Naive thymus-derived CD4-positive, alpha-beta T cell (primary cell): ENCODE data around the gene ZNF765. TPM values are rescaled to one million over a fixed set of nuclear protein-coding genes. Genes with fewer than 3 reads are reported as not detected.
"Not testable (repeated sequence)": the region's sequence is repeated elsewhere in the genome, so short reads cannot be mapped to it uniquely, and the experiment has no call there.

Experiments
- ATAC-seq: fragments of 150-1000 bp; cut with Tn5 transposase; 2 replicates; pipeline ENCODE4 v1.10.0; 2021; ENCODE audit warnings: mild to moderate bottlenecking, moderate library complexity
- CTCF ChIA-PET: fragments of 350-600 bp; sonication (Branson Sonifier 250); formaldehyde crosslinking; loops from one replicate; lab custom pipeline; 2021; ENCODE audit warnings: antibody characterized with exemption; lab: Charles Lee
- POLR2A ChIA-PET: fragments of 350-600 bp; sonication (Branson Sonifier 250); formaldehyde crosslinking; loops from one replicate; lab custom pipeline; 2021; ENCODE audit warnings: antibody characterized with exemption, inconsistent platforms; lab: Charles Lee
- DNase-seq, 9 donors: peaks; one replicate each; pipeline versions ENCODE4 v3.0.0 to v3.0.0-alpha.2; 2020 to 2022; ENCODE audit warnings: mixed read lengths in 1 of 9
- H3K27ac ChIP-seq: one replicate; pipeline ENCODE4 v1.7.0; 2013; ENCODE audit warnings: mild to moderate bottlenecking, low read depth, low read length, moderate library complexity
- H3K27me3 ChIP-seq, 2 donors: one replicate each; pipeline ENCODE4 v1.7.0; 2013; ENCODE audit warnings: low read length in 2 of 2, mild to moderate bottlenecking in 2 of 2, moderate library complexity in 2 of 2; ENCODE audit not compliant: control insufficient read depth in 2 of 2, insufficient read depth in 2 of 2
- H3K36me3 ChIP-seq, 3 experiments: 1 replicate in 2 of 3; 2 replicates in 1 of 3; pipeline ENCODE4 v1.7.0; 2013; ENCODE audit warnings: low read length in 3 of 3, mild to moderate bottlenecking in 3 of 3, moderate library complexity in 1 of 3; ENCODE audit not compliant: insufficient read depth in 3 of 3, control insufficient read depth in 2 of 3
- H3K4me1 ChIP-seq, 2 donors: one replicate each; pipeline ENCODE4 v1.7.0; 2013; ENCODE audit warnings: low read length in 2 of 2, mild to moderate bottlenecking in 2 of 2, moderate library complexity in 1 of 2; ENCODE audit not compliant: control insufficient read depth in 2 of 2, insufficient read depth in 2 of 2
- H3K4me3 ChIP-seq: 2 replicates; pipeline ENCODE4 v1.7.0; 2013; ENCODE audit warnings: mild to moderate bottlenecking, low read length
- H3K9me3 ChIP-seq, 3 experiments: 1 replicate in 2 of 3; 2 replicates in 1 of 3; pipeline ENCODE4 v1.7.0; 2013; ENCODE audit warnings: low read length in 3 of 3; ENCODE audit not compliant: control insufficient read depth in 2 of 3
- H3K27ac Mint-ChIP-seq, 9 donors: one replicate each; pipeline ENCODE4 v1.8.0; 2020 to 2022; ENCODE audit warnings: mixed read lengths in 9 of 9, mild to moderate bottlenecking in 8 of 9, moderate library complexity in 5 of 9, inconsistent platforms in 2 of 9
- H3K27me3 Mint-ChIP-seq, 5 donors: one replicate each; pipeline ENCODE4 v1.8.0; 2021 to 2022; ENCODE audit warnings: mixed read lengths in 5 of 5, mild to moderate bottlenecking in 1 of 5
- H3K36me3 Mint-ChIP-seq, 5 donors: one replicate each; pipeline ENCODE4 v1.8.0; 2020 to 2022; ENCODE audit warnings: mixed read lengths in 5 of 5, mild to moderate bottlenecking in 3 of 5, inconsistent platforms in 1 of 5
- H3K4me1 Mint-ChIP-seq, 7 donors: one replicate each; pipeline ENCODE4 v1.8.0; 2020 to 2022; ENCODE audit warnings: mixed read lengths in 7 of 7, mild to moderate bottlenecking in 3 of 7, inconsistent platforms in 1 of 7
- H3K4me3 Mint-ChIP-seq, 10 donors: one replicate each; pipeline ENCODE4 v1.8.0; 2020 to 2022; ENCODE audit warnings: mild to moderate bottlenecking in 10 of 10, mixed read lengths in 10 of 10, moderate library complexity in 6 of 10, inconsistent platforms in 2 of 10
- H3K9me3 Mint-ChIP-seq, 11 donors: one replicate each; pipeline ENCODE4 v1.8.0; 2020 to 2022; ENCODE audit warnings: mixed read lengths in 11 of 11, mild to moderate bottlenecking in 4 of 11, inconsistent platforms in 1 of 11, moderate library complexity in 1 of 11
- intact Hi-C, 2 donors: fragments of 100-400 bp; cut with micrococcal nuclease; formaldehyde crosslinking; loops; one replicate each; pipeline ENCODE4 v1.15.1; 2023
- polyA plus RNA-seq, 2 donors: library from polyadenylated mRNA; unstranded; fragments of 300-500 nt; fragmentation: Illumina TruSeq; gene quantifications; one replicate each; pipeline ENCODE4 v1.2.3, GENCODE V29; 2021
- total RNA-seq, 6 experiments: library from RNA in 5 of 6; stranded (reverse) in 5 of 6; gene quantifications; 1 replicate in 5 of 6; 2 replicates in 1 of 6; pipeline ENCODE4 v1.2.3 and lab custom pipeline; 2021 to 2026

ZNF765 gene
- total and polyA plus RNA-seq, 7 experiments from 2014 or later = 5.1 to 19.5 (median 11.4) TPM

DNA sequence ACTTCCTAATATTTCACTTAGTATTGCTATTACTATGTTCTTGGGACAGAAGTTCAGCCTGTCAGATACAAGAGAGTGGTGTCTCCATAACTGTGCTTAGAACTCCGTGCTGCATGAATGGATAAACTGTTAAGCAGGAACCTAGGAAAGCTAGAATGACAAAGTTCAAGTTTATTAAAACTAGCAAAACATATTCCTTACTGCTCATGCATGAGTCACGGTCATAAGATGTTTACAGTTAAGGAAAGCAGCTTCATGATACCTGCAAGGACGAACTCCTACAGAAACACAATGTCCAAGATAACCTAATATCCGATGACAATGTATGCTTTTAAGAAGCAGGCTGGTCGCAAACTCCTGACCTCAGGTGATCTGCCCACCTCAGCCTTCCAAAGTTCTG lies 6.0 kb upstream of the ZNF765 start:
- no peak overlapping the region for H3K4me3 ChIP-seq
- Mint-ChIP-seq H3K36me3 (peaks cover 24 to 44% (median 38%) of the 10 kb centered on the region in 5 donors), H3K9me3 (peaks cover 11 to 92% (median 60%) of the 10 kb centered on the region in 11 donors), H3K27ac (no peak overlapping the region), H3K4me1 (peaks cover 0 to 4% (median 3%) of the 10 kb centered on the region in 7 donors), H3K27me3 (no peaks in the 10 kb centered on the region), H3K4me3 (no peak overlapping the region)
- no peaks in the 10 kb centered on the region for H3K27me3 ChIP-seq
- no peak overlapping the region for H3K27ac ChIP-seq
- peaks cover 0 to 9% (median 0%) of the 10 kb centered on the region in 3 experiments for H3K36me3 ChIP-seq
- intact Hi-C loops = no loop called here
- CTCF ChIA-PET = no interaction called here
- ATAC-seq (no peak), DNase-seq (no peak)
- H3K9me3 ChIP-seq = peaks cover 0 to 73% (median 27%) of the 10 kb centered on the region in 3 experiments
- no peaks in the 10 kb centered on the region for H3K4me1 ChIP-seq
- POLR2A ChIA-PET = no interaction called here

- peaks cover 23 to 41% (median 36%) of the 10 kb centered on the region in 5 donors for H3K36me3 Mint-ChIP-seq
- H3K9me3 ChIP-seq = peaks cover 0 to 69% (median 23%) of the 10 kb centered on the region in 3 experiments
- H3K27ac Mint-ChIP-seq = peak overlapping the region in 1 of 9 donors; percentile 67
- no peak for ATAC-seq
- intact Hi-C loops = no loop called here
- peaks cover 2 to 3% of the 10 kb centered on the region in 2 donors for H3K4me1 ChIP-seq
- no peak overlapping the region for H3K27ac ChIP-seq
- peaks cover 0 to 6% (median 5%) of the 10 kb centered on the region in 7 donors for H3K4me1 Mint-ChIP-seq
- H3K36me3 ChIP-seq = peaks cover 0 to 8% (median 0%) of the 10 kb centered on the region in 3 experiments
- no peak for DNase-seq
- ChIA-PET CTCF (no interaction called here), POLR2A (no interaction called here)
- no peaks in the 10 kb centered on the region for H3K27me3 Mint-ChIP-seq
- peaks cover 10 to 87% (median 54%) of the 10 kb centered on the region in 11 donors for H3K9me3 Mint-ChIP-seq
- H3K4me3 Mint-ChIP-seq = peak overlapping the region in 1 of 10 donors; percentile 11
- no peak overlapping the region for H3K4me3 ChIP-seq
- H3K27me3 ChIP-seq = no peaks in the 10 kb centered on the region
These were observed 5.4 kb upstream of the ZNF765 start for GRCh38 chr19:53389571-53389970.

DNA sequence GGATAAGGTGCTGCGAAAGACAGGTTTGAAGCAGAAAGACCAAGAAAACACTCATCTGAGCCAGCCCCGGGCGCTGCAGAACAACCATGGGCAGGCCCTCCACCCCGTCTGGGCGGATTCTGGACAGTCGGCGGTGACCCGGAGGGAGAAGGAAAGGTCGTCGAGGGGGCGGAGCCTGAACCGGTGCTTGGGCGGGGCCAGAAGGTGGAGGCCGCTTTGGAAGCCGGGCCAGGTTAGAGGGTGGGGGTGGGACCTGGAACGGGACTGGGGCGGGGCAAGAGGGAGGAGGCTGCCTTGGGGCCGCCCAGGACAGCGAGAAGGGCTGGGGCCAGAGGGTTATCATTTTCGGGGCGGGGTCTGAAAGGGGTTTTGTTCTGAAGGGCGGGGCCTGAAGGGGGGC lies 5.0 kb upstream of the ZNF765 start:
- POLR2A ChIA-PET = no interaction called here
- Mint-ChIP-seq H3K27me3 (no peaks in the 10 kb centered on the region), H3K4me3 (no peak overlapping the region), H3K36me3 (peaks cover 19 to 40% (median 32%) of the 10 kb centered on the region in 5 donors), H3K4me1 (peaks cover 0 to 10% (median 8%) of the 10 kb centered on the region in 7 donors), H3K27ac (peak overlapping the region in 1 of 9 donors; percentile 67), H3K9me3 (peaks cover 6 to 86% (median 50%) of the 10 kb centered on the region in 11 donors)
- peaks cover 0 to 65% (median 19%) of the 10 kb centered on the region in 3 experiments for H3K9me3 ChIP-seq
- DNase-seq (no peak), ATAC-seq (no peak)
- H3K4me3 ChIP-seq = no peak overlapping the region
- H3K27ac ChIP-seq = no peak overlapping the region
- peaks cover 0 to 8% (median 0%) of the 10 kb centered on the region in 3 experiments for H3K36me3 ChIP-seq
- H3K27me3 ChIP-seq = no peaks in the 10 kb centered on the region
- peaks cover 4 to 5% of the 10 kb centered on the region in 2 donors for H3K4me1 ChIP-seq
- CTCF ChIA-PET = no interaction called here
- intact Hi-C loops = no loop called here

- DNase-seq (no peak), ATAC-seq (no peak)
- no peaks in the 10 kb centered on the region for H3K27me3 ChIP-seq
- Mint-ChIP-seq H3K4me1 (peaks cover 13 to 37% (median 27%) of the 10 kb centered on the region in 7 donors), H3K9me3 (peaks cover 4 to 41% (median 18%) of the 10 kb centered on the region in 11 donors), H3K4me3 (peak overlapping the region; percentile 88 to 97 (median 93)), H3K27ac (peak overlapping the region; percentile 89 to 97 (median 94)), H3K36me3 (peaks cover 7 to 40% (median 21%) of the 10 kb centered on the region in 5 donors), H3K27me3 (no peaks in the 10 kb centered on the region)
- intact Hi-C loops = loop anchor here in 1 of 2 donors (2.0 kb wide), 1 partner anchor 432 kb away; the partner anchor contains the start of gene ZNF816
- ChIA-PET POLR2A (interaction anchor here (0.6 to 1.1 kb wide), 3 partner anchors 20 to 155 kb away, joined by 3 read pairs; no protein-coding TSS in a partner anchor), CTCF (interaction anchor here (0.6 to 0.7 kb wide), 2 partner anchors 30 to 65 kb away, joined by 3 read pairs; no protein-coding TSS in a partner anchor)
- peaks cover 5 to 8% of the 10 kb centered on the region in 2 donors for H3K4me1 ChIP-seq
- peaks cover 0 to 24% (median 3%) of the 10 kb centered on the region in 3 experiments for H3K9me3 ChIP-seq
- H3K4me3 ChIP-seq = peak overlapping the region; percentile 97
- peak overlapping the region; percentile 53 for H3K27ac ChIP-seq
- H3K36me3 ChIP-seq = peaks cover 0 to 9% (median 0%) of the 10 kb centered on the region in 3 experiments
These were observed 401 bp upstream of the ZNF765 start for GRCh38 chr19:53394522-53394973.

- CTCF ChIA-PET, H3K4me1 ChIP-seq, H3K27me3 Mint-ChIP-seq, ATAC-seq, H3K27me3 ChIP-seq: not testable (repeated sequence)
- Mint-ChIP-seq H3K27ac (peak overlapping the region; percentile 89 to 97 (median 94)), H3K4me3 (peak overlapping the region; percentile 88 to 97 (median 93)), H3K9me3 (peaks cover 0 to 40% (median 15%) of the 10 kb centered on the region in 11 donors), H3K36me3 (peaks cover 9 to 48% (median 32%) of the 10 kb centered on the region in 5 donors), H3K4me1 (peaks cover 13 to 43% (median 33%) of the 10 kb centered on the region in 7 donors)
- Histone ChIP-seq H3K36me3 (peaks cover 0 to 21% (median 6%) of the 10 kb centered on the region in 3 experiments), H3K4me3 (peak overlapping the region; percentile 97), H3K27ac (peak overlapping the region; percentile 82), H3K9me3 (peaks cover 0 to 12% (median 0%) of the 10 kb centered on the region in 3 experiments)
- intact Hi-C loops = loop anchor here (1.0 to 5.0 kb wide), 15 partner anchors 31 to 1256 kb away; partner anchors contain the start of genes ZNF160 (in 2 of the 2), ZNF525 (in 2 of the 2), ZNF761 (in 2 of the 2) and ZNF816 (in 2 of the 2)
- DNase-seq = peak in 3 of 9 donors; percentile 1 to 7 (median 2)
- POLR2A ChIA-PET = interaction anchor here (0.6 kb wide), 1 partner anchor 432 kb away, joined by 3 read pairs; no protein-coding TSS in a partner anchor
These were observed 1.0 kb downstream of the ZNF765 start for GRCh38 chr19:53395840-53396524.

DNA sequence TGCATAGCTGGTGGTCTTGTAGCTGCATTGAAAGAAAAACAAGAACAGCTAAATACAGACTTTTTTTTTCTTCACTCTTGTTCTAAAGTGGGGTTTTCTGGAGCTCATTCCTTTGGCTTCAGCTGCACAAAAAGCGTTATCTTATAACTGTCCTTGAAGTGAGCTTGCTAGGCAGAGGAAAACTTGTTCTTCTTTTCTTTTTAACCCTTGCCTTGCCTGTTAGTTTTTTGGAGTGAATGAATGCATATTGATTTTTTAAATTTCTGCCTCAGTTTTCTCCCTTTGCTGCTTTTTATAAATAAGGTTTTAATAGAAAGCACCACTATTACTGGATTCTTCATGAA lies 1.5 kb downstream of the ZNF765 start:
- H3K36me3 Mint-ChIP-seq = peaks cover 11 to 51% (median 37%) of the 10 kb centered on the region in 5 donors
- H3K4me3 ChIP-seq = no peak overlapping the region
- peaks cover 0 to 40% (median 13%) of the 10 kb centered on the region in 11 donors for H3K9me3 Mint-ChIP-seq
- POLR2A ChIA-PET = no interaction called here
- H3K4me1 ChIP-seq = peaks cover 5 to 8% of the 10 kb centered on the region in 2 donors
- H3K4me3 Mint-ChIP-seq = peak overlapping the region; percentile 45 to 97 (median 93)
- H3K4me1 Mint-ChIP-seq = peaks cover 13 to 43% (median 33%) of the 10 kb centered on the region in 7 donors
- peaks cover 0 to 11% (median 0%) of the 10 kb centered on the region in 3 experiments for H3K9me3 ChIP-seq
- peak overlapping the region; percentile 82 for H3K27ac ChIP-seq
- no peaks in the 10 kb centered on the region for H3K27me3 Mint-ChIP-seq
- intact Hi-C loops = loop anchor here in 1 of 2 donors (5.0 kb wide), 1 partner anchor 294 kb away; the partner anchor contains the start of gene ZNF160
- no peaks in the 10 kb centered on the region for H3K27me3 ChIP-seq
- H3K36me3 ChIP-seq = peaks cover 0 to 23% (median 6%) of the 10 kb centered on the region in 3 experiments
- peak overlapping the region in 3 of 9 donors; percentile 69 to 94 (median 92) for H3K27ac Mint-ChIP-seq
- ATAC-seq (no peak), DNase-seq (no peak)
- CTCF ChIA-PET = no interaction called here
